H1 (cell line): Measurements from ENCODE around the gene GDAP1L1. TPM values are rescaled to one million over a fixed set of nuclear protein-coding genes. Genes with fewer than 3 reads are reported as not detected.

ENCODE experiments used
- CTCF ChIA-PET: fragments of 300-600 bp; sonication (Branson Sonifier 250); formaldehyde crosslinking; loops from one replicate; lab custom pipeline; 2021; ENCODE audit not compliant: partially characterized antibody; lab: Charles Lee
- POLR2A ChIA-PET: fragments of 300-600 bp; sonication (Branson Sonifier 250); formaldehyde crosslinking; loops from one replicate; lab custom pipeline; 2021; ENCODE audit warnings: inconsistent platforms; ENCODE audit not compliant: partially characterized antibody; lab: Charles Lee
- DNase-seq, 2 experiments: peaks; one replicate each; pipeline versions ENCODE4 v3.0.0 to v3.0.0-alpha.2; 2010 to 2022; ENCODE audit warnings: low spot score in 2 of 2, low read depth in 1 of 2, mixed read lengths in 1 of 2
- FAIRE-seq: peaks from 2 replicates; lab custom pipeline; 2011; peaks lifted over from hg19 to GRCh38; lab: Jason Lieb, UNC
- H2AFZ ChIP-seq: 2 replicates; pipeline ENCODE4 v1.8.1; 2012; ENCODE audit warnings: low read length, inconsistent platforms
- H2AK5ac ChIP-seq: 2 replicates; pipeline ENCODE4 v1.6.1; 2013; ENCODE audit warnings: low read depth, low read length
- H2BK120ac ChIP-seq: replicated peaks from 2 replicates; pipeline ENCODE3; 2013; ENCODE audit warnings: low read depth, low read length, inconsistent platforms
- H2BK12ac ChIP-seq: 2 replicates; pipeline ENCODE4 v1.6.1; 2013; ENCODE audit warnings: low read depth, low read length
- H2BK15ac ChIP-seq: 2 replicates; pipeline ENCODE4 v1.6.1; 2013; ENCODE audit warnings: low read length
- H2BK20ac ChIP-seq: 2 replicates; pipeline ENCODE4 v1.6.1; 2013; ENCODE audit warnings: low read length
- H2BK5ac ChIP-seq: 2 replicates; pipeline ENCODE4 v1.6.1; 2013; ENCODE audit warnings: low read depth, low read length
- H3K14ac ChIP-seq: 2 replicates; pipeline ENCODE4 v1.6.1; 2013; ENCODE audit warnings: inconsistent platforms; ENCODE audit not compliant: insufficient read length
- H3K18ac ChIP-seq: 2 replicates; pipeline ENCODE4 v1.6.1; 2013; ENCODE audit warnings: low read length; ENCODE audit errors: extremely low read depth
- H3K23ac ChIP-seq: 2 replicates; pipeline ENCODE4 v1.6.1; 2013; ENCODE audit warnings: inconsistent platforms; ENCODE audit not compliant: insufficient read length
- H3K23me2 ChIP-seq: 2 replicates; pipeline ENCODE4 v1.6.1; 2013; ENCODE audit warnings: low read depth, low read length
- H3K27ac ChIP-seq: 2 replicates; pipeline ENCODE4 v1.6.1; 2011; ENCODE audit warnings: low read depth, low read length, inconsistent platforms
- H3K27me3 ChIP-seq, 4 experiments: replicated peaks in 1 of 4; 1 replicate in 1 of 4; 2 replicates in 3 of 4; pipeline versions ENCODE4 v1.6.1 to v1.8.1; 2011 to 2013; ENCODE audit warnings: low read length in 3 of 4, mild to moderate bottlenecking in 3 of 4, inconsistent platforms in 2 of 4, mixed read lengths in 2 of 4, moderate library complexity in 1 of 4; ENCODE audit not compliant: control insufficient read depth in 3 of 4, insufficient read depth in 3 of 4; ENCODE audit errors: extremely low read depth in 1 of 4
- H3K36me3 ChIP-seq, 4 experiments: 2 replicates each; pipeline versions ENCODE4 v1.6.1 to v1.8.1; 2011 to 2013; ENCODE audit warnings: mild to moderate bottlenecking in 4 of 4, low read length in 3 of 4, moderate library complexity in 2 of 4, control low read depth in 1 of 4, inconsistent platforms in 1 of 4; ENCODE audit not compliant: insufficient read depth in 4 of 4, control insufficient read depth in 2 of 4
- H3K4ac ChIP-seq: replicated peaks from 2 replicates; pipeline ENCODE3; 2013; ENCODE audit warnings: low read length, low read depth, mixed read lengths, inconsistent platforms; ENCODE audit not compliant: insufficient read length
- H3K4me1 ChIP-seq, 4 experiments: replicated peaks in 1 of 4; 1 replicate in 1 of 4; 2 replicates in 3 of 4; pipeline versions ENCODE4 v1.6.1 to v1.8.1; 2011 to 2013; ENCODE audit warnings: low read length in 3 of 4, inconsistent platforms in 2 of 4, mixed read lengths in 1 of 4; ENCODE audit not compliant: insufficient read depth in 4 of 4, control insufficient read depth in 3 of 4
- H3K4me2 ChIP-seq, 2 experiments: 2 replicates each; pipeline versions ENCODE4 v1.6.1 to v1.8.1; 2011 to 2013; ENCODE audit warnings: low read depth in 2 of 2, low read length in 2 of 2, control low read depth in 1 of 2, inconsistent platforms in 1 of 2, mild to moderate bottlenecking in 1 of 2; ENCODE audit not compliant: insufficient read depth in 1 of 2
- H3K4me3 ChIP-seq, 4 experiments: fragments of 200-600, 300-600 bp in 1 of 4; sonication (generic), shearing (Covaris generic), sonication (Bioruptor Twin) in 1 of 4; 2 replicates each; pipeline versions ENCODE4 v1.5.1 to v1.8.1; 2011 to 2016; ENCODE audit warnings: low read length in 4 of 4, low read depth in 3 of 4, control low read depth in 2 of 4, inconsistent platforms in 2 of 4, mild to moderate bottlenecking in 2 of 4, mixed read lengths in 1 of 4, moderate library complexity in 1 of 4; ENCODE audit not compliant: insufficient read depth in 2 of 4; ENCODE audit errors: extremely low read depth in 1 of 4
- H3K56ac ChIP-seq: replicated peaks from 2 replicates; pipeline ENCODE3; 2013; ENCODE audit warnings: low read depth, mild to moderate bottlenecking, mixed read lengths, low read length, inconsistent platforms; ENCODE audit not compliant: insufficient read length
- H3K79me1 ChIP-seq: 2 replicates; pipeline ENCODE4 v1.6.1; 2013; ENCODE audit warnings: low read depth, low read length, control low read depth
- H3K79me2 ChIP-seq, 2 experiments: 2 replicates each; pipeline versions ENCODE4 v1.6.1 to v1.8.1; 2012 to 2013; ENCODE audit warnings: low read length in 2 of 2, mild to moderate bottlenecking in 2 of 2, inconsistent platforms in 1 of 2; ENCODE audit not compliant: insufficient read depth in 2 of 2, control insufficient read depth in 1 of 2
- H3K9ac ChIP-seq, 4 experiments: replicated peaks in 1 of 4; 1 replicate in 1 of 4; 2 replicates in 3 of 4; pipeline versions ENCODE4 v1.6.1 to v1.8.1; 2011 to 2013; ENCODE audit warnings: low read depth in 3 of 4, low read length in 3 of 4, control low read depth in 2 of 4, mild to moderate bottlenecking in 2 of 4, moderate library complexity in 2 of 4, inconsistent platforms in 1 of 4; ENCODE audit errors: extremely low read depth in 1 of 4
- H3K9me3 ChIP-seq, 2 experiments: 2 replicates each; pipeline versions ENCODE4 v1.6.1 to v1.8.1; 2012 to 2013; ENCODE audit warnings: mild to moderate bottlenecking in 2 of 2, moderate library complexity in 2 of 2, control low read depth in 1 of 2, inconsistent platforms in 1 of 2, low read depth in 1 of 2, low read length in 1 of 2, mixed read lengths in 1 of 2; ENCODE audit not compliant: insufficient read depth in 2 of 2
- H4K20me1 ChIP-seq, 2 experiments: replicated peaks in 1 of 2; 2 replicates each; pipeline versions ENCODE3 to v1.8.1; 2011 to 2013; ENCODE audit warnings: inconsistent platforms in 2 of 2, low read length in 2 of 2, mild to moderate bottlenecking in 1 of 2; ENCODE audit not compliant: insufficient read depth in 2 of 2, control insufficient read depth in 1 of 2
- H4K5ac ChIP-seq: 2 replicates; pipeline ENCODE4 v1.6.1; 2013; ENCODE audit warnings: low read length, low read depth, mixed read lengths, inconsistent platforms; ENCODE audit not compliant: insufficient read length
- H4K8ac ChIP-seq: 2 replicates; pipeline ENCODE4 v1.8.0; 2013; ENCODE audit warnings: mild to moderate bottlenecking, moderate library complexity, low read length, inconsistent platforms; ENCODE audit not compliant: insufficient read depth; ENCODE audit errors: extremely low read depth
- H4K91ac ChIP-seq: replicated peaks from 2 replicates; pipeline ENCODE3; 2013; ENCODE audit warnings: low read length, mixed read lengths, inconsistent platforms; ENCODE audit not compliant: insufficient read length
- ASH2L ChIP-seq: fragments of 200-600, 300-600 bp; sonication (generic); IDR thresholded peaks from one replicate; pipeline ENCODE4 v1.7.1; 2017; ENCODE audit warnings: low read length
- RAD21 ChIP-seq, 2 experiments: IDR thresholded peaks in 1 of 2; conservative IDR thresholded peaks in 1 of 2; 2 replicates each; pipeline ENCODE4 v1.6.1; 2011; ENCODE audit warnings: low read depth in 2 of 2, low read length in 2 of 2, improper control_type of control experiment in 1 of 2, inconsistent platforms in 1 of 2, mild to moderate bottlenecking in 1 of 2, moderate library complexity in 1 of 2
- SP4 ChIP-seq: IDR thresholded peaks from 2 replicates; pipeline ENCODE4 v1.6.1; 2012; ENCODE audit warnings: low read length, inconsistent platforms
- WGBS, 2 experiments: shearing (Covaris generic) in 1 of 2; methylation state at CpG; one replicate each; pipeline versions ENCODE4 v1.1.6 to v1.1.7; 2013 to 2015; ENCODE audit warnings: low lambda C conversion rate in 2 of 2, mixed read lengths in 2 of 2, inconsistent platforms in 1 of 2, low coverage in 1 of 2, missing lambda C conversion rate in 1 of 2; ENCODE audit not compliant: insufficient replicate concordance in 2 of 2, insufficient coverage in 1 of 2, insufficient read length in 1 of 2; ENCODE audit errors: extremely low coverage in 1 of 2, missing lambda C conversion rate in 1 of 2; 5-methylcytosine and 5-hydroxymethylcytosine counted together
- polyA plus RNA-seq, 7 experiments: library from polyadenylated mRNA; depleted of rRNA in 3 of 7; stranded (reverse) in 5 of 7; unstranded in 2 of 7; fragments of >200 nt in 5 of 7; fragments of 200-250 nt in 2 of 7; gene quantifications; 1 replicate in 5 of 7; 2 replicates in 1 of 7; 4 replicates in 1 of 7; pipeline versions ENCODE4 v1.2.1 to v1.2.3, GENCODE V29; 2011 to 2013; ENCODE audit warnings: missing spikeins in 2 of 7, mixed read lengths in 2 of 7
- total RNA-seq: library from RNA; stranded (reverse); fragmentation: NEBNext Ultra II Directional; extraction: Animal tissue kit (Norgen Biotek cat#: 25700); gene quantifications from 2 replicates; pipeline ENCODE4 v1.2.1, GENCODE V29; 2021

Gene GDAP1L1
- total and polyA plus RNA-seq, 2 of the 8 experiments (the other 6 are each of a cell fraction or from before 2014, with no cell fraction given) = 8.5 to 63.1 TPM

GRCh38 chr20:44274303-44275017, 27.4 kb downstream of the GDAP1L1 start:
- CTCF ChIA-PET = interaction anchor here (1.1 to 4.0 kb wide), 3 partner anchors 27 to 51 kb away, joined by 3 to 21 read pairs (median 3); partner anchors contain the start of gene GDAP1L1
- TF ChIP-seq SP4 (no peak), RAD21 (IDR thresholded peaks at IDR 0.05 in 1 of 2, conservative IDR thresholded peaks at IDR 0.05 in 1 of 2; ENCODE audit: low read depth in 2 of 2, low read length in 2 of 2) (no peak), ASH2L (no peak)

More at GRCh38 chr20:44274303-44275017, 27.4 kb downstream of the GDAP1L1 start:
- Histone ChIP-seq H2BK15ac (no peak overlapping the region), H3K4me2 (no peak overlapping the region), H2BK120ac (no peak overlapping the region), H3K23me2 (no peaks in the 10 kb centered on the region), H3K4me1 (peaks cover 0 to 8% (median 5%) of the 10 kb centered on the region in 4 experiments; a peak in 6 of 7 replicates), H3K4ac (no peak overlapping the region), H3K79me1 (no peaks in the 10 kb centered on the region), H4K91ac (no peak overlapping the region), H3K18ac (no peak overlapping the region), H3K9me3 (no peaks in the 10 kb centered on the region), H2AK5ac (0 out of 2 replicates have a peak overlapping the region, but pooled peaks have one; percentile 57), H3K56ac (no peak overlapping the region), H3K36me3 (no peaks in the 10 kb centered on the region), H3K4me3 (no peak overlapping the region), H3K27me3 (no peaks in the 10 kb centered on the region), H4K20me1 (peaks cover 0 to 2% of the 10 kb centered on the region in 2 experiments), H3K27ac (no peak overlapping the region), H4K5ac (no peak overlapping the region), H2BK20ac (no peak overlapping the region), H2BK12ac (no peak overlapping the region), H3K14ac (no peak overlapping the region), H3K79me2 (no peaks in the 10 kb centered on the region), H3K23ac (no peak overlapping the region), H2AFZ (no peak overlapping the region), H2BK5ac (no peak overlapping the region), H3K9ac (no peak overlapping the region), H4K8ac (no peak overlapping the region)
- no peak for FAIRE-seq
- no peak for DNase-seq
- 84% methylated on average over 11 of the region's 11 CpGs; no CpG with 5 or more reads in 1 of the 2 experiments for WGBS, 2 experiments
- POLR2A ChIA-PET = interaction anchor here (1.5 to 2.5 kb wide), 2 partner anchors 10 to 27 kb away, joined by 3 to 4 read pairs; no protein-coding TSS in a partner anchor
